Measurements from ENCODE around the gene CA7. TPM values are rescaled to one million over a fixed set of nuclear protein-coding genes. Genes with fewer than 3 reads are reported as not detected.
"Not testable (repeated sequence)": the region's sequence is repeated elsewhere in the genome, so short reads cannot be mapped to it uniquely, and the experiment has no call there.

Gene CA7
- polyA plus RNA-seq, 1 donor from 2014 or later: not detected

DNA sequence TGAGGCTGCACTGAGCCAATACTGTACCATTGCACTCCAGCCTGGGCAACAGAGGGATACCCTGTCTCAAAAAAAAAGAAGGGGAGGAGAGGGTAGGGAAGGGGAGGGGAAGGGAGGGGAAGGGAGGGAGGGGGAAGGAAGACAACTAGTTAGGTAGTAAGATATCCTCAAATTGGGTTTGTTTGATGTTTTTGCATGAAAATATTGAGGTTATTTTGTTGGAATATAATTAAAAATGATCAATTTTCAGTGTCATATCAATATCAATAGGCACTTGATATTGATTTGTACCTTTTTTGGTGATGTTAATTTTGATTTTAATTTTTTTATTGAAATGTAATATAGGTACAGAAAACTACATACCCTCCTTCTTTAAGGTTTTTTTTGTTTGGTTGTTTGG is 19.5 kb downstream of the CA7 start:
- Histone ChIP-seq H3K79me2 (replicated peaks; ENCODE audit: insufficient read depth, low read length) (no peaks in the 10 kb centered on the region), H3K9me2 (ENCODE audit: insufficient read depth, low read length) (no peaks in the 10 kb centered on the region), H4K20me1 (ENCODE audit: insufficient read depth) (no peaks in the 10 kb centered on the region), H3K27ac (ENCODE audit: low read length) (no peak overlapping the region), H3K4me2 (ENCODE audit: low read length) (no peak overlapping the region), H3K9ac (ENCODE audit: low read length) (no peak overlapping the region), H2AFZ (ENCODE audit: low read depth, low read length) (no peak overlapping the region), H3F3A (ENCODE audit: insufficient read depth, low read length, poor library complexity, severe bottlenecking) (no peaks in the 10 kb centered on the region), H3K36me3 (ENCODE audit: insufficient read depth, low read length) (no peaks in the 10 kb centered on the region), H3K9me3 (ENCODE audit: low read length) (no peaks in the 10 kb centered on the region), H3K4me3 (ENCODE audit: low read length) (no peak overlapping the region), H3K27me3 (ENCODE audit: insufficient read depth, low read depth, low read length) (no peaks in the 10 kb centered on the region)
- no peak for TF ChIP-seq POLR2AphosphoS5 (IDR thresholded peaks at IDR 0.05)
- TF ChIP-seq EZH2 (IDR thresholded peaks at IDR 0.05; ENCODE audit: borderline replicate concordance, insufficient read depth, low read length, poor library complexity, severe bottlenecking): no peak
- TF ChIP-seq TAF1 (IDR thresholded peaks at IDR 0.05; ENCODE audit: low read depth): no peak
- TF ChIP-seq RAD21 (conservative IDR thresholded peaks at IDR 0.05): no peak
- TF ChIP-seq EP300 (conservative IDR thresholded peaks at IDR 0.05; ENCODE audit: poor library complexity, severe bottlenecking): no peak
- TF ChIP-seq SMC3 (conservative IDR thresholded peaks at IDR 0.05; ENCODE audit: poor library complexity): no peak
- TF ChIP-seq, protein P1, sequence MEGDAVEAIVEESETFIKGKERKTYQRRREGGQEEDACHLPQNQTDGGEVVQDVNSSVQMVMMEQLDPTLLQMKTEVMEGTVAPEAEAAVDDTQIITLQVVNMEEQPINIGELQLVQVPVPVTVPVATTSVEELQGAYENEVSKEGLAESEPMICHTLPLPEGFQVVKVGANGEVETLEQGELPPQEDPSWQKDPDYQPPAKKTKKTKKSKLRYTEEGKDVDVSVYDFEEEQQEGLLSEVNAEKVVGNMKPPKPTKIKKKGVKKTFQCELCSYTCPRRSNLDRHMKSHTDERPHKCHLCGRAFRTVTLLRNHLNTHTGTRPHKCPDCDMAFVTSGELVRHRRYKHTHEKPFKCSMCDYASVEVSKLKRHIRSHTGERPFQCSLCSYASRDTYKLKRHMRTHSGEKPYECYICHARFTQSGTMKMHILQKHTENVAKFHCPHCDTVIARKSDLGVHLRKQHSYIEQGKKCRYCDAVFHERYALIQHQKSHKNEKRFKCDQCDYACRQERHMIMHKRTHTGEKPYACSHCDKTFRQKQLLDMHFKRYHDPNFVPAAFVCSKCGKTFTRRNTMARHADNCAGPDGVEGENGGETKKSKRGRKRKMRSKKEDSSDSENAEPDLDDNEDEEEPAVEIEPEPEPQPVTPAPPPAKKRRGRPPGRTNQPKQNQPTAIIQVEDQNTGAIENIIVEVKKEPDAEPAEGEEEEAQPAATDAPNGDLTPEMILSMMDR (IDR thresholded peaks at IDR 0.05; ENCODE audit: poor library complexity, severe bottlenecking): no peak
- no peak for TF ChIP-seq MXI1 (conservative IDR thresholded peaks at IDR 0.05; ENCODE audit: poor library complexity, severe bottlenecking)
- TF ChIP-seq, protein P2, sequence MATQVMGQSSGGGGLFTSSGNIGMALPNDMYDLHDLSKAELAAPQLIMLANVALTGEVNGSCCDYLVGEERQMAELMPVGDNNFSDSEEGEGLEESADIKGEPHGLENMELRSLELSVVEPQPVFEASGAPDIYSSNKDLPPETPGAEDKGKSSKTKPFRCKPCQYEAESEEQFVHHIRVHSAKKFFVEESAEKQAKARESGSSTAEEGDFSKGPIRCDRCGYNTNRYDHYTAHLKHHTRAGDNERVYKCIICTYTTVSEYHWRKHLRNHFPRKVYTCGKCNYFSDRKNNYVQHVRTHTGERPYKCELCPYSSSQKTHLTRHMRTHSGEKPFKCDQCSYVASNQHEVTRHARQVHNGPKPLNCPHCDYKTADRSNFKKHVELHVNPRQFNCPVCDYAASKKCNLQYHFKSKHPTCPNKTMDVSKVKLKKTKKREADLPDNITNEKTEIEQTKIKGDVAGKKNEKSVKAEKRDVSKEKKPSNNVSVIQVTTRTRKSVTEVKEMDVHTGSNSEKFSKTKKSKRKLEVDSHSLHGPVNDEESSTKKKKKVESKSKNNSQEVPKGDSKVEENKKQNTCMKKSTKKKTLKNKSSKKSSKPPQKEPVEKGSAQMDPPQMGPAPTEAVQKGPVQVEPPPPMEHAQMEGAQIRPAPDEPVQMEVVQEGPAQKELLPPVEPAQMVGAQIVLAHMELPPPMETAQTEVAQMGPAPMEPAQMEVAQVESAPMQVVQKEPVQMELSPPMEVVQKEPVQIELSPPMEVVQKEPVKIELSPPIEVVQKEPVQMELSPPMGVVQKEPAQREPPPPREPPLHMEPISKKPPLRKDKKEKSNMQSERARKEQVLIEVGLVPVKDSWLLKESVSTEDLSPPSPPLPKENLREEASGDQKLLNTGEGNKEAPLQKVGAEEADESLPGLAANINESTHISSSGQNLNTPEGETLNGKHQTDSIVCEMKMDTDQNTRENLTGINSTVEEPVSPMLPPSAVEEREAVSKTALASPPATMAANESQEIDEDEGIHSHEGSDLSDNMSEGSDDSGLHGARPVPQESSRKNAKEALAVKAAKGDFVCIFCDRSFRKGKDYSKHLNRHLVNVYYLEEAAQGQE (IDR thresholded peaks at IDR 0.05; ENCODE audit: borderline replicate concordance): no peak

DNA sequence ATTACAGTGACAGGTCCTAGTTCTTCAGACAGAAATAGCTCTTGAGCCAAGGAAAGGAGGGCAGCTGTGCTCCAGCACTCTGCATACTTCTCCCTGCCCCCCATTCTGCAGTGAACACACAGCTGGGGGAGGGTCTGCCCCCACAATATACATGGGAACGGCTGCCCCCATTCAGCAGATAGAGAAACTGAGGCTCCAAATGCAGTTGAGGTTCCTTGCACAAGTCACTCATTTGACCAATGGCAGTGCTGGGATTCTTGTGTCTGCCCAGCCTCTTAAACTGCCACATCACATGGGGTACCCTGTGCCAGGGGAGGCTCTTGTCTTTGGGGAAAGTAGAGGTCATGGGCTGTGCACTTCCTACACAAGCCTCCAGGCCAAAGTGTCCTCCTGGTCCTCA is 25.2 kb downstream of the CA7 start:
- Histone ChIP-seq H3K36me3 (ENCODE audit: insufficient read depth, low read length) (no peaks in the 10 kb centered on the region), H3K4me2 (ENCODE audit: low read length) (no peak overlapping the region), H3K79me2 (replicated peaks; ENCODE audit: insufficient read depth, low read length) (no peaks in the 10 kb centered on the region), H4K20me1 (ENCODE audit: insufficient read depth) (no peaks in the 10 kb centered on the region), H3K27ac (ENCODE audit: low read length) (no peak overlapping the region), H3K9ac (ENCODE audit: low read length) (no peak overlapping the region), H3K27me3 (ENCODE audit: insufficient read depth, low read depth, low read length) (peaks cover 2% of the 10 kb centered on the region), H3F3A (ENCODE audit: insufficient read depth, low read length, poor library complexity, severe bottlenecking) (no peaks in the 10 kb centered on the region), H3K4me3 (ENCODE audit: low read length) (no peak overlapping the region), H2AFZ (ENCODE audit: low read depth, low read length) (no peak overlapping the region), H3K9me2 (ENCODE audit: insufficient read depth, low read length) (no peaks in the 10 kb centered on the region), H3K9me3 (ENCODE audit: low read length) (no peaks in the 10 kb centered on the region)
- TF ChIP-seq, protein P1 (IDR thresholded peaks at IDR 0.05; ENCODE audit: poor library complexity, severe bottlenecking): no peak
- no peak for TF ChIP-seq TAF1 (IDR thresholded peaks at IDR 0.05; ENCODE audit: low read depth)

DNA sequence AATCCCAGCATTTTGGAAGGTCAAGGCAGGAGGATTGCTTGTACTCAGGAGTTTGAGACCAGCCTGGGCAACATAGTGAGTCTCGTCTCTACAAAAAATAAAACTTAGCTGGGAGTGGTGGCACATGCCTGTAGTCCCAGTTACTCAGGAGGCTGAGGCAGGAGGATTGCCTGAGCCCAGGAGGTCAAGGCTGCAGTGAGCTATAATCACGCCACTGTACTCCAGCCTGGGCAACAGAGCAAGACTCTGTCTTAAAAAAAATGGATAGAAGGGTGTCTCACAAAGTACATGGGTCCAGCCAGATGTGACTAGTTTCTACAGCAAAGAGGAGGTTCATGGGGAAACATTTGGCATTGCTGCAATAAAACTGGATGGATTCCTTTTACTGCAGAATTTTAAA is 27.1 kb downstream of the CA7 start:
- not testable (repeated sequence) for H3K27me3 ChIP-seq (ENCODE audit: insufficient read depth, low read depth, low read length); H3K27ac ChIP-seq (ENCODE audit: low read length); H3K4me2 ChIP-seq (ENCODE audit: low read length); H4K20me1 ChIP-seq (ENCODE audit: insufficient read depth); H3K36me3 ChIP-seq (ENCODE audit: insufficient read depth, low read length); H3F3A ChIP-seq (ENCODE audit: insufficient read depth, low read length, poor library complexity, severe bottlenecking); H3K4me3 ChIP-seq (ENCODE audit: low read length); H3K9ac ChIP-seq (ENCODE audit: low read length); H3K9me3 ChIP-seq (ENCODE audit: low read length); H2AFZ ChIP-seq (ENCODE audit: low read depth, low read length); H3K79me2 ChIP-seq (replicated peaks; ENCODE audit: insufficient read depth, low read length); H3K9me2 ChIP-seq (ENCODE audit: insufficient read depth, low read length)
